Endothelial cell of umbilical vein (primary cell): ENCODE measurements around the gene TOMM6. TPM values are rescaled to one million over a fixed set of nuclear protein-coding genes. Genes with fewer than 3 reads are reported as not detected.

Experiments used
- BruUV-seq: library from RNA; stranded (reverse); fragments of 400-500 nt; replicated peaks from 2 replicates; lab custom pipeline; 2021; lab: Mats Ljungman, UMichigan
- CTCF ChIA-PET: fragments of 300-600, 350-600 bp; sonication (Branson Sonifier 250); formaldehyde crosslinking; loops from one replicate; lab custom pipeline; 2021; ENCODE audit warnings: antibody characterized with exemption, inconsistent platforms; lab: Charles Lee
- POLR2A ChIA-PET: fragments of 300-600, 350-600 bp; sonication (Branson Sonifier 250); formaldehyde crosslinking; loops from one replicate; lab custom pipeline; 2021; ENCODE audit warnings: antibody characterized with exemption, inconsistent platforms; lab: Charles Lee
- DNase-seq: peaks from one replicate; pipeline ENCODE4 v3.0.0-alpha.2; 2011; ENCODE audit warnings: low read depth, low spot score
- FAIRE-seq: peaks from 2 replicates; lab custom pipeline; 2011; peaks lifted over from hg19 to GRCh38; lab: Jason Lieb, UNC
- H2AFZ ChIP-seq: 2 replicates; pipeline ENCODE4 v1.6.0; 2012; ENCODE audit warnings: low read depth, low read length, control low read depth, inconsistent platforms
- H3K27ac ChIP-seq: 2 replicates; pipeline ENCODE4 v1.5.1; 2011; ENCODE audit warnings: low read depth, mild to moderate bottlenecking, control low read depth, low read length, moderate library complexity; ENCODE audit not compliant: insufficient read depth
- H3K27me3 ChIP-seq, 2 experiments: 2 replicates each; pipeline versions ENCODE4 v1.6.0 to v1.6.1; 2011; ENCODE audit warnings: low read length in 2 of 2, mixed read lengths in 1 of 2; ENCODE audit not compliant: control insufficient read depth in 2 of 2, insufficient read depth in 2 of 2
- H3K36me3 ChIP-seq, 2 experiments: 2 replicates in 1 of 2; 3 replicates in 1 of 2; pipeline ENCODE4 v1.5.1; 2011; ENCODE audit warnings: low read length in 2 of 2, mild to moderate bottlenecking in 1 of 2, moderate library complexity in 1 of 2; ENCODE audit not compliant: control insufficient read depth in 2 of 2, insufficient read depth in 2 of 2; ENCODE audit errors: extremely low read depth in 1 of 2
- H3K4me1 ChIP-seq: 3 replicates; pipeline ENCODE4 v1.5.1; 2011; ENCODE audit warnings: mild to moderate bottlenecking, low read length; ENCODE audit not compliant: control insufficient read depth, insufficient read depth; ENCODE audit errors: extremely low read depth
- H3K4me2 ChIP-seq: 2 replicates; pipeline ENCODE4 v1.6.1; 2011; ENCODE audit warnings: low read length, control low read depth, mixed read lengths; ENCODE audit not compliant: insufficient read depth
- H3K4me3 ChIP-seq, 3 experiments: fragments of 200-600 bp in 1 of 3; sonication (generic), shearing (Covaris generic) in 1 of 3; replicated peaks in 1 of 3; 2 replicates each; pipeline ENCODE4 v1.5.1; 2011 to 2016; ENCODE audit warnings: control low read depth in 3 of 3, low read length in 3 of 3, mild to moderate bottlenecking in 2 of 3, inconsistent platforms in 1 of 3, low read depth in 1 of 3, moderate library complexity in 1 of 3; ENCODE audit not compliant: insufficient read depth in 1 of 3
- H3K79me2 ChIP-seq: 2 replicates; pipeline ENCODE4 v1.6.0; 2012; ENCODE audit warnings: low read length, inconsistent platforms; ENCODE audit not compliant: control insufficient read depth, insufficient read depth
- H3K9ac ChIP-seq: replicated peaks from 2 replicates; pipeline ENCODE3; 2011; ENCODE audit warnings: low read length, control low read depth; ENCODE audit not compliant: insufficient read depth; ENCODE audit errors: extremely low read depth
- H3K9me1 ChIP-seq: replicated peaks from 3 replicates; pipeline ENCODE4 v1.6.0; 2011; ENCODE audit warnings: mild to moderate bottlenecking, low read length; ENCODE audit not compliant: control insufficient read depth, insufficient read depth; ENCODE audit errors: extremely low read depth
- H3K9me3 ChIP-seq: replicated peaks from 2 replicates; pipeline ENCODE4 v1.5.1; 2012; ENCODE audit warnings: low read length, inconsistent platforms; ENCODE audit not compliant: control insufficient read depth, insufficient read depth
- H4K20me1 ChIP-seq: replicated peaks from 2 replicates; pipeline ENCODE3; 2011; ENCODE audit warnings: mild to moderate bottlenecking, low read length; ENCODE audit not compliant: control insufficient read depth, insufficient read depth; ENCODE audit errors: extremely low read depth
- EZH2 ChIP-seq: IDR thresholded peaks from 2 replicates; pipeline ENCODE4 v1.6.1; 2012; ENCODE audit warnings: borderline replicate concordance, low read depth, mild to moderate bottlenecking, moderate library complexity, low read length, inconsistent platforms; ENCODE audit not compliant: severe bottlenecking
- FOS ChIP-seq: IDR thresholded peaks from 2 replicates; pipeline ENCODE4 v1.6.1; 2011; ENCODE audit warnings: mild to moderate bottlenecking, low read length, moderate library complexity, borderline replicate concordance; ENCODE audit not compliant: insufficient read depth
- GATA2 ChIP-seq: IDR thresholded peaks from 2 replicates; pipeline ENCODE4 v1.7.0; 2011; ENCODE audit warnings: low read depth, mild to moderate bottlenecking, moderate library complexity, mixed read lengths, low read length; ENCODE audit not compliant: insufficient read length, insufficient read depth
- JUN ChIP-seq: IDR thresholded peaks from 2 replicates; pipeline ENCODE4 v1.6.1; 2011; ENCODE audit warnings: borderline replicate concordance, low read depth; ENCODE audit not compliant: insufficient read length, insufficient read depth
- POLR2A ChIP-seq: IDR thresholded peaks from 2 replicates; pipeline ENCODE4 v1.6.1; 2012; ENCODE audit warnings: low read depth, mild to moderate bottlenecking, control low read depth, low read length
- dilution Hi-C: fragments of 300-500 bp; cut with MboI; formaldehyde crosslinking; loops from one replicate; pipeline ENCODE4 v1.15.0; 2019; ENCODE audit warnings: low sequenced_read_pairs; ENCODE audit not compliant: extremely low pct_ligation_motif_present
- intact Hi-C: fragments of 100-400 bp; cut with micrococcal nuclease; formaldehyde crosslinking; loops from one replicate; pipeline ENCODE4 v1.10.0; 2022
- polyA plus RNA-seq, 4 experiments: library from polyadenylated mRNA; depleted of rRNA in 3 of 4; stranded (reverse) in 3 of 4; unstranded in 1 of 4; fragments of >200 nt; gene quantifications; 2 replicates each; pipeline versions ENCODE4 v1.2.1 to v1.2.3, GENCODE V29; 2011 to 2012; ENCODE audit warnings: missing spikeins in 1 of 4
- total RNA-seq: library from RNA; stranded (reverse); gene quantifications from 2 replicates; pipeline ENCODE4 v1.2.3, GENCODE V29; 2021
- TF ChIP-seq, protein P1 (sequence below), 2 donors: IDR thresholded peaks; 1 replicate in 1 of 2; 2 replicates in 1 of 2; pipeline ENCODE4 v1.5.1; 2011; ENCODE audit warnings: low read length in 2 of 2, mild to moderate bottlenecking in 2 of 2, moderate library complexity in 2 of 2, control low read depth in 1 of 2, inconsistent platforms in 1 of 2, low read depth in 1 of 2; ENCODE audit not compliant: insufficient read depth in 1 of 2; ENCODE audit errors: extremely low read depth in 1 of 2
- TF ChIP-seq, protein P2 (sequence below): IDR thresholded peaks from 2 replicates; pipeline ENCODE4 v1.6.1; 2011; ENCODE audit not compliant: insufficient read depth, insufficient read length

Gene TOMM6
- total and polyA plus RNA-seq, 2 donors (not counting 3 experiments of a cell fraction or from before 2014, with no cell fraction given): 233 to 527 TPM

DNA sequence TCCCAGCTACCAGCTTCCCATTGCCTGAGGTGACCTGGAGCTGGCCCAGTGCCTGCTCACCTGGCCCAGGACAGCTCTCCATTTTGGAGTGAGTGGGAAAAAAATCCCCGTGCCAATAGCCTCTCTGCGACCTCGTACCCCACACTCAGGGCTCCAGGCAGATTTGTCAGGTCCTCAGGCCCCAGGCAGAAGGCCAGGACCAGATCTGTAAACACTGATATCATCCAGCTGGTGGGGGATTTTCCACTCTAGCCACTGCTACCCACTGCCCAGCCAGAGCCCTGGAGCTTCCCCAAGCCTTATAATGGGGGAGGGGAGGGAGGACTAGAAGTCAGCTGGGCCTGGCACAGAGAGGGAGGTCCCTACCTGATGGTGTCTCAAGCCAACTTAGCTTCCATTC lies 39.0 kb upstream of the TOMM6 start:
- H3K9ac ChIP-seq: no peak overlapping the region
- no peaks in the 10 kb centered on the region for H3K9me3 ChIP-seq
- no peak for DNase-seq
- H3K27ac ChIP-seq: no peak overlapping the region
- H3K27me3 ChIP-seq: peaks cover under 1 to 3% of the 10 kb centered on the region in 2 experiments
- H3K79me2 ChIP-seq: no peaks in the 10 kb centered on the region
- BruUV-seq: no TSS peak
- H2AFZ ChIP-seq: no peak overlapping the region
- dilution Hi-C loops: no loop called here
- no peak for TF ChIP-seq FOS
- TF ChIP-seq, protein P1, sequence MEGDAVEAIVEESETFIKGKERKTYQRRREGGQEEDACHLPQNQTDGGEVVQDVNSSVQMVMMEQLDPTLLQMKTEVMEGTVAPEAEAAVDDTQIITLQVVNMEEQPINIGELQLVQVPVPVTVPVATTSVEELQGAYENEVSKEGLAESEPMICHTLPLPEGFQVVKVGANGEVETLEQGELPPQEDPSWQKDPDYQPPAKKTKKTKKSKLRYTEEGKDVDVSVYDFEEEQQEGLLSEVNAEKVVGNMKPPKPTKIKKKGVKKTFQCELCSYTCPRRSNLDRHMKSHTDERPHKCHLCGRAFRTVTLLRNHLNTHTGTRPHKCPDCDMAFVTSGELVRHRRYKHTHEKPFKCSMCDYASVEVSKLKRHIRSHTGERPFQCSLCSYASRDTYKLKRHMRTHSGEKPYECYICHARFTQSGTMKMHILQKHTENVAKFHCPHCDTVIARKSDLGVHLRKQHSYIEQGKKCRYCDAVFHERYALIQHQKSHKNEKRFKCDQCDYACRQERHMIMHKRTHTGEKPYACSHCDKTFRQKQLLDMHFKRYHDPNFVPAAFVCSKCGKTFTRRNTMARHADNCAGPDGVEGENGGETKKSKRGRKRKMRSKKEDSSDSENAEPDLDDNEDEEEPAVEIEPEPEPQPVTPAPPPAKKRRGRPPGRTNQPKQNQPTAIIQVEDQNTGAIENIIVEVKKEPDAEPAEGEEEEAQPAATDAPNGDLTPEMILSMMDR (IDR thresholded peaks at IDR 0.05; ENCODE audit: extremely low read depth in 1 of 2, insufficient read depth in 1 of 2, low read depth in 1 of 2, low read length in 2 of 2): no peak
- TF ChIP-seq JUN: no peak
- TF ChIP-seq, protein P2, sequence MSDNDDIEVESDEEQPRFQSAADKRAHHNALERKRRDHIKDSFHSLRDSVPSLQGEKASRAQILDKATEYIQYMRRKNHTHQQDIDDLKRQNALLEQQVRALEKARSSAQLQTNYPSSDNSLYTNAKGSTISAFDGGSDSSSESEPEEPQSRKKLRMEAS: no peak
- TF ChIP-seq POLR2A: no peak
- TF ChIP-seq GATA2: no peak
- no peak for TF ChIP-seq EZH2
- H3K4me2 ChIP-seq: no peak overlapping the region
- FAIRE-seq: no peak
- no peaks in the 10 kb centered on the region for H3K36me3 ChIP-seq
- H3K4me3 ChIP-seq: no peak overlapping the region
- H4K20me1 ChIP-seq: no peaks in the 10 kb centered on the region
- no peaks in the 10 kb centered on the region for H3K9me1 ChIP-seq
- CTCF ChIA-PET: interaction anchor here (1.0 kb wide), 1 partner anchor 31 kb away, joined by 3 read pairs; the partner anchor contains the start of gene FRS3
- POLR2A ChIA-PET: no interaction called here
- no peaks in the 10 kb centered on the region for H3K4me1 ChIP-seq
- intact Hi-C loops: no loop called here
